HCT116 (cell line): ENCODE data around the gene DLX2. TPM values are rescaled to one million over a fixed set of nuclear protein-coding genes. Genes with fewer than 3 reads are reported as not detected.

Source experiments
- ATAC-seq: fragments of 200-7000 bp; cut with Tn5 transposase; 2 replicates; pipeline ENCODE4 v1.9.1; 2020; ENCODE audit warnings: mild to moderate bottlenecking, moderate library complexity
- BruUV-seq: library from RNA; stranded (reverse); fragments of 400-500 nt; replicated peaks from 2 replicates; lab custom pipeline; 2021; lab: Mats Ljungman, UMichigan
- CTCF ChIA-PET: fragments of 300-600 bp; sonication (Branson Sonifier 250); formaldehyde crosslinking; loops from one replicate; lab custom pipeline; 2021; ENCODE audit warnings: antibody characterized with exemption; lab: Charles Lee
- POLR2A ChIA-PET: fragments of 300-600, 350-600 bp; sonication (Branson Sonifier 250); formaldehyde crosslinking; loops from one replicate; lab custom pipeline; 2021; ENCODE audit warnings: antibody characterized with exemption; lab: Charles Lee
- RAD21 ChIA-PET, 2 experiments: fragments of 300-600 bp; sonication (Branson Sonifier 250); formaldehyde crosslinking; loops; one replicate each; lab custom pipeline; 2023; ENCODE audit warnings: low total read pairs in 2 of 2; ENCODE audit not compliant: uncharacterized antibody in 2 of 2, unreplicated experiment in 2 of 2, low non-redundant PET in 1 of 2; lab: Charles Lee
- DNase-seq: peaks from one replicate; pipeline ENCODE4 v3.0.0-alpha.2; 2010; ENCODE audit warnings: low read depth, low spot score
- H2AFZ ChIP-seq: fragments of 200-600 bp; shearing (Covaris generic), sonication (generic); 2 replicates; pipeline ENCODE4 v1.6.1; 2017; ENCODE audit warnings: low read depth, mixed run types, mixed read lengths, antibody characterized with exemption, low read length; ENCODE audit not compliant: poor library complexity, severe bottlenecking
- H3K27ac ChIP-seq: 2 replicates; pipeline ENCODE4 v1.5.1; 2012; ENCODE audit warnings: low read depth, low read length
- H3K27me3 ChIP-seq: fragments of 200-600 bp; sonication (generic); 2 replicates; pipeline ENCODE4 v1.6.1; 2016; ENCODE audit warnings: mixed run types, low read length, mixed read lengths; ENCODE audit not compliant: insufficient read depth
- H3K36me3 ChIP-seq, 2 experiments: fragments of 200-500 bp in 1 of 2; fragments of 200-600 bp in 1 of 2; sonication (Bioruptor generic) in 1 of 2; sonication (generic) in 1 of 2; 2 replicates each; pipeline versions ENCODE4 v1.5.1 to v1.6.1; 2014 to 2016; ENCODE audit warnings: low read length in 2 of 2, inconsistent platforms in 1 of 2, mixed read lengths in 1 of 2, mixed run types in 1 of 2; ENCODE audit not compliant: insufficient read depth in 2 of 2, control insufficient read depth in 1 of 2
- H3K4me1 ChIP-seq, 2 experiments: fragments of 200-600 bp in 1 of 2; sonication (generic) in 1 of 2; 2 replicates each; pipeline versions ENCODE4 v1.5.1 to v1.6.1; 2012 to 2017; ENCODE audit warnings: low read length in 2 of 2, inconsistent platforms in 1 of 2, mild to moderate bottlenecking in 1 of 2, mixed read lengths in 1 of 2, mixed run types in 1 of 2, moderate library complexity in 1 of 2; ENCODE audit not compliant: insufficient read depth in 2 of 2, control insufficient read depth in 1 of 2
- H3K4me2 ChIP-seq: fragments of 200-600 bp; sonication (generic); 2 replicates; pipeline ENCODE4 v1.6.1; 2017; ENCODE audit warnings: mixed run types, low read length, mixed read lengths
- H3K4me3 ChIP-seq, 2 experiments: fragments of 200-600 bp in 1 of 2; sonication (generic) in 1 of 2; replicated peaks in 1 of 2; 2 replicates each; pipeline ENCODE4 v1.5.1; 2011 to 2016; ENCODE audit warnings: low read length in 2 of 2, control low read depth in 1 of 2, low read depth in 1 of 2, mild to moderate bottlenecking in 1 of 2, mixed read lengths in 1 of 2, mixed run types in 1 of 2
- H3K79me2 ChIP-seq: fragments of 200-600 bp; sonication (generic); 2 replicates; pipeline ENCODE4 v1.6.1; 2017; ENCODE audit warnings: mild to moderate bottlenecking, mixed run types, low read length, moderate library complexity, mixed read lengths; ENCODE audit not compliant: insufficient read depth
- H3K9ac ChIP-seq: fragments of 200-600 bp; sonication (generic); 2 replicates; pipeline ENCODE4 v1.6.1; 2016; ENCODE audit warnings: low read length, mixed read lengths
- H3K9me2 ChIP-seq: fragments of 200-600 bp; sonication (generic), shearing (Covaris generic); 2 replicates; pipeline ENCODE4 v1.6.1; 2017; ENCODE audit warnings: mixed run types, mild to moderate bottlenecking, moderate library complexity; ENCODE audit not compliant: insufficient read depth
- H3K9me3 ChIP-seq, 2 experiments: fragments of 200-500 bp in 1 of 2; fragments of 200-600 bp in 1 of 2; sonication (Bioruptor generic) in 1 of 2; sonication (generic) in 1 of 2; 2 replicates each; pipeline ENCODE4 v1.6.1; 2014 to 2017; ENCODE audit warnings: low read length in 2 of 2, mixed read lengths in 2 of 2, inconsistent platforms in 1 of 2, low read depth in 1 of 2, mild to moderate bottlenecking in 1 of 2, mixed run types in 1 of 2, moderate library complexity in 1 of 2; ENCODE audit not compliant: control insufficient read depth in 1 of 2, insufficient read depth in 1 of 2
- H4K20me1 ChIP-seq: fragments of 200-600 bp; sonication (generic), shearing (Covaris generic); 2 replicates; pipeline ENCODE4 v1.6.1; 2017; ENCODE audit warnings: mixed run types, mild to moderate bottlenecking, moderate library complexity; ENCODE audit not compliant: insufficient read depth
- ATF3 ChIP-seq: IDR thresholded peaks from 2 replicates; pipeline ENCODE4 v1.6.1; 2012
- CBX3 ChIP-seq: IDR thresholded peaks from 2 replicates; pipeline ENCODE4 v1.6.1; 2012; ENCODE audit warnings: low read depth
- CEBPB ChIP-seq: IDR thresholded peaks from 2 replicates; pipeline ENCODE4 v1.6.1; 2012; ENCODE audit warnings: low read depth
- CTCF ChIP-seq, 3 experiments: fragments of 200-600 bp in 1 of 3; sonication (generic) in 1 of 3; IDR thresholded peaks in 2 of 3; conservative IDR thresholded peaks in 1 of 3; 2 replicates each; pipeline ENCODE4 v1.5.1; 2012 to 2017; ENCODE audit warnings: low read depth in 2 of 3, low read length in 2 of 3, antibody characterized with exemption in 1 of 3, borderline replicate concordance in 1 of 3, control low read depth in 1 of 3, mild to moderate bottlenecking in 1 of 3, mixed read lengths in 1 of 3, mixed run types in 1 of 3, moderate library complexity in 1 of 3; ENCODE audit not compliant: insufficient read depth in 1 of 3
- EGR1 ChIP-seq: IDR thresholded peaks from 2 replicates; pipeline ENCODE4 v1.6.1; 2012; ENCODE audit warnings: low read depth
- ELF1 ChIP-seq: IDR thresholded peaks from 2 replicates; pipeline ENCODE4 v1.6.1; 2012; ENCODE audit warnings: low read depth, borderline replicate concordance
- EZH2 ChIP-seq: fragments of 200-600 bp; sonication (generic); IDR thresholded peaks from 2 replicates; pipeline ENCODE4 v1.6.1; 2017; ENCODE audit warnings: antibody characterized with exemption, mixed run types
- EZH2phosphoT487 ChIP-seq: fragments of 200-600 bp; IDR thresholded peaks from 2 replicates; pipeline ENCODE4 v1.6.1; 2018; ENCODE audit warnings: antibody characterized with exemption, borderline replicate concordance
- FOSL1 ChIP-seq: IDR thresholded peaks from 2 replicates; pipeline ENCODE4 v1.6.1; 2012; ENCODE audit warnings: low read depth
- POLR2A ChIP-seq: IDR thresholded peaks from 2 replicates; pipeline ENCODE4 v1.7.0; 2011; ENCODE audit warnings: borderline replicate concordance; ENCODE audit not compliant: insufficient read depth, insufficient read length; ENCODE audit errors: extremely low read depth
- RAD21 ChIP-seq: IDR thresholded peaks from 2 replicates; pipeline ENCODE4 v1.6.1; 2012; ENCODE audit warnings: low read depth, mild to moderate bottlenecking
- SRF ChIP-seq: IDR thresholded peaks from 2 replicates; pipeline ENCODE4 v1.6.1; 2012; ENCODE audit warnings: low read depth
- ZBTB33 ChIP-seq: IDR thresholded peaks from 2 replicates; pipeline ENCODE4 v1.6.1; 2011; ENCODE audit warnings: mild to moderate bottlenecking, low read length, moderate library complexity; ENCODE audit not compliant: insufficient replicate concordance; ENCODE audit errors: extremely low read depth
- ZFX ChIP-seq: fragments of 450-650 bp; IDR thresholded peaks from 2 replicates; pipeline ENCODE4 v1.6.1; 2017
- ZNF274 ChIP-seq: fragments of 200-500 bp; sonication (Bioruptor generic); IDR thresholded peaks from 2 replicates; pipeline ENCODE4 v1.6.1; 2014; ENCODE audit warnings: mild to moderate bottlenecking, low read depth, low read length, inconsistent platforms
- intact Hi-C: fragments of 100-400 bp; cut with micrococcal nuclease; formaldehyde crosslinking; loops from 2 replicates; pipeline ENCODE4 v1.10.0; 2022
- total RNA-seq: library from RNA; stranded (reverse); gene quantifications from one replicate; pipeline ENCODE4 v1.2.1, GENCODE V29; 2021; ENCODE audit not compliant: unreplicated experiment
- TF ChIP-seq, protein P1 (sequence below): IDR thresholded peaks from 2 replicates; pipeline ENCODE4 v1.6.1; 2012

Gene DLX2
- total RNA-seq, 1 experiment from 2014 or later = 3.7 TPM

DNA sequence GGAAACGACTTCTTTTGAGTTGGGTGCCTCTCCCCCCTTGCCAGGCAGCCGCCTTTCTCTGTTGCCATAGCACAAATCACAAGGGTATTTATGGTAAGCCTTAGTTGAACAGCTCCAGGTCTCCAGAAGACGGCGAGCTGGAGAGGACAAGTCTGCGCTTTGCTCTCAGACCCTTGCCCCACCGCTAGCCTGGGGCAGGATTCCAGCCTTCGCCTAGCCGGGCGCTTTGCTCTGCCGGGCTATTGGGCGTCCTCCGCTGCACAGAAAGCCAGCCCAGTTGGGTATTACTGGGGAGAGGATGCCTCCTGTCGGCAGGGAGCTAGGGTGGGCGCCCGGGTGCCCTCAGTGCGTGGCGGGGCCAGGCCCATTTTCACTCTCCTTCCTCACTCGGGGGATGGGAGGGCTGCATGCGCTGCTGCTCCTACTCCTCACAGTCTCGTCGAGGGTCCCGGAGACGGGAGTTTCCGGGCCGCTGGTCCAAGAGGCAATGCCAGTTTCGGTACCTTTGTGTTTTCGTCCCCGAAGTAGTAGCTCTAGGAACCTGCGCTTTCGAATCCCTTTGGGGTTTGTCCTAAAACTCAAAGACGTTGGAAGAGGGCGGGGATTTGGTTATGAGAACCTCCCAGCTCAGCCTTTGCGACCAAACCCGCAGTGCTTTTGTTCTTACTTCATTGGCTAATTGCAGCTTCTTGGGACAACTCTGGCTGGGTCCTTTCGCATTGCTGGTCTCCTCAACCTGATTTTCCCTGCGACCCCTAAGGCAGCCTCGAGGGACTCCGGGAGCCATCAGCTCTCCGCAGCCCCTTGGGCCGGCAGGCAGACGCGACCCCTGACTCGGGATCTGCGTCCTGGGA is 3.6 kb upstream of the DLX2 start (continued):
- no peak for TF ChIP-seq ATF3
- no peak for TF ChIP-seq FOSL1

DNA sequence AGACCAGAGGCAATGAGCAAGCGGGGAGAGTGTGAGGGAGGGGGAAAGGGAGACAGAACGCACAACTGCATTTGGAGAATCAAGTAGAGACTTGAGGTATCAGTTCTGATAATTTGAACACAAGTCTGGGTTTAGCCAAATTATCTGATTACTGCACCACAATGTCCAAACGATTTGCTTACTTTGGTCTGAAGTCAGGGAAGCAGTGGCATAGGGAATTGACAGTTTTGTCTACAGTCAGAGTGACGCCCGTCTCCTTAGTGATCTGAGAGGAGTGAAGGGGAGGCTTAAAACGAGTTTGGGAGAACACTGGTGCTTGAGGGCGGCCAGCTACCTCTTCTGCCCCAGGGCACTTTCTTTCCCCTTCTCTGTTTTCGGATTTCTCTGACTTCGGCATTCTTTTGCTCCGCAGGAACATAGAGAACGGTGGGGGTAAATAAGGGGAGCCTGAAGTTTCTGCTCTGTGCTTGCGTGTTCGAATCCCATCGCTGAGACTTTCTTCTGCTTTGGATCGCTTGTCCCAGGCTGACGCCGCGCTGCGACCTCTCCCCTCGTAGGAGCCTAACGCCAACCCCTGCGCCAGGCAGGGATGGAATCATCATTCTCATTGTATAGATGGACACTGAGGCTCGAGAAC is 2.9 kb upstream of the DLX2 start:
- no peak overlapping the region for H3K27ac ChIP-seq
- H4K20me1 ChIP-seq = no peaks in the 10 kb centered on the region
- ChIA-PET CTCF (interaction anchor here (1.6 to 2.5 kb wide), 3 partner anchors 399 to 532 kb away, joined by 6 to 7 read pairs (median 6); no protein-coding TSS in a partner anchor), RAD21 (interaction anchor here in 1 of 2 experiments (1.2 kb wide), 1 partner anchor 402 kb away, joined by 3 read pairs; no protein-coding TSS in a partner anchor), POLR2A (no interaction called here)
- no peaks in the 10 kb centered on the region for H3K27me3 ChIP-seq
- H3K9ac ChIP-seq = no peak overlapping the region
- ATAC-seq = no peak
- H2AFZ ChIP-seq = no peak overlapping the region
- no TSS peak for BruUV-seq
- intact Hi-C loops = no loop called here
- no peaks in the 10 kb centered on the region for H3K9me2 ChIP-seq
- DNase-seq = no peak
- no peak overlapping the region for H3K4me2 ChIP-seq
- H3K79me2 ChIP-seq = no peaks in the 10 kb centered on the region
- peaks cover 19 to 31% of the 10 kb centered on the region in 2 experiments for H3K4me1 ChIP-seq
- no peak overlapping the region for H3K4me3 ChIP-seq
- H3K36me3 ChIP-seq = no peaks in the 10 kb centered on the region
- H3K9me3 ChIP-seq = no peaks in the 10 kb centered on the region
- no peak for TF ChIP-seq ZNF274
- TF ChIP-seq CTCF (IDR thresholded peaks at IDR 0.05 in 2 of 3, conservative IDR thresholded peaks at IDR 0.05 in 1 of 3; ENCODE audit: borderline replicate concordance in 1 of 3, insufficient read depth in 1 of 3, low read depth in 2 of 3, low read length in 2 of 3) = no peak
- no peak for TF ChIP-seq ATF3
- TF ChIP-seq ZBTB33 = no peak
- no peak for TF ChIP-seq EZH2phosphoT487
- no peak for TF ChIP-seq CEBPB
- no peak for TF ChIP-seq EGR1
- no peak for TF ChIP-seq ELF1
- TF ChIP-seq FOSL1 = no peak
- no peak for TF ChIP-seq POLR2A
- TF ChIP-seq ZFX = no peak
- TF ChIP-seq EZH2 = no peak
- no peak for TF ChIP-seq RAD21
- TF ChIP-seq SRF = no peak
- TF ChIP-seq, protein P1, sequence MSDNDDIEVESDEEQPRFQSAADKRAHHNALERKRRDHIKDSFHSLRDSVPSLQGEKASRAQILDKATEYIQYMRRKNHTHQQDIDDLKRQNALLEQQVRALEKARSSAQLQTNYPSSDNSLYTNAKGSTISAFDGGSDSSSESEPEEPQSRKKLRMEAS = no peak
- TF ChIP-seq CBX3 = no peak
